Rectal smooth muscle tissue (tissue), 1 donor: ENCODE data around the gene TNFRSF4.

Experiments
- H3K27ac ChIP-seq: one replicate; pipeline ENCODE4 v1.7.0; 2013; ENCODE audit warnings: low read depth, low read length, inconsistent platforms
- H3K27me3 ChIP-seq: one replicate; pipeline ENCODE4 v1.7.0; 2013; ENCODE audit warnings: low read length; ENCODE audit not compliant: control insufficient read depth, insufficient read depth
- H3K36me3 ChIP-seq: one replicate; pipeline ENCODE4 v1.7.0; 2013; ENCODE audit warnings: low read length; ENCODE audit not compliant: control insufficient read depth, insufficient read depth
- H3K4me1 ChIP-seq: one replicate; pipeline ENCODE4 v1.7.0; 2013; ENCODE audit warnings: low read length; ENCODE audit not compliant: control insufficient read depth, insufficient read depth
- H3K4me3 ChIP-seq: one replicate; pipeline ENCODE4 v1.7.0; 2013; ENCODE audit warnings: low read length
- H3K9ac ChIP-seq: one replicate; pipeline ENCODE4 v1.7.0; 2013; ENCODE audit warnings: low read length

Gene TNFRSF4

DNA sequence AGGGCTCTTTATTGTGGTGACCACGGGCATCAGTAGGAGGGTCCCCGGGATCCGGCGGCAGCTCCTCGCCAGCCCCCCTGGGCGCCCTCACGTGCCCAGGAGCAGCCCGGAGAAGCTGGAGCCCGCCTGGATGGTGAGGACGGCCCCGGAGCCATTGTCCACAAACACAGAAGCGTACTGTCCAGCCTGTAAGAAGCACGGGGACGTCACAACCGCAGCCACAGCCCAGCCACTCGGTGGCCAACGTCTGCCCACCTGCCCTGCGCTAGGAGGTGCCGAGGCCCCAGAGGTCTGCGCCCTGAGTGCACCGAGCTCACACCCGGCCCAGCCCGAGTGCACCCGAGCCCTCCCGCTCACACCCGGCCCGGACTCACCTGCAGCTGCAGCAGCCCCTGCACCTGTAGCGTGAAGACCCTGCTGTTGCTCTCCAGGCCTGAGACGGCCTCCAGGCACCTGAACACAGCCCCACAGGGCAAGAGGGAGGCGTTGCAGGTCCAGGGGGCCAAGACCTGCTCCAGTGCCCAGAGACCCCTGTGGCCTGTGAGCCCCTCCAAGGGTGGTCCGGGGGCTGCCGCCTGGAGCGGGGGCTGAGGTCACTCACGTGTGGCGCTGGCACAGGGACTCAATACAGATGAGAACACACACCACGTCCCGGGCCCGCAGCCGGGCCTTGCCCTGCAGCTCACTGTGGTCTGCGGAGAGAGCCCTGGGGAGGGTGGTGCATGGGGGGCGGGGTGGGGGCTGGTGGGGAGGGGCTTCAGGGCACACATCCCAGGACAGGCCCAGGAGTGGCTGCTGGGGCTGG lies 28.7 kb upstream of the TNFRSF4 start:
- Histone ChIP-seq H3K27ac (no peak overlapping the region), H3K27me3 (peaks cover 33% of the 10 kb centered on the region), H3K4me3 (no peak overlapping the region), H3K36me3 (no peaks in the 10 kb centered on the region), H3K4me1 (no peaks in the 10 kb centered on the region), H3K9ac (no peak overlapping the region)

DNA sequence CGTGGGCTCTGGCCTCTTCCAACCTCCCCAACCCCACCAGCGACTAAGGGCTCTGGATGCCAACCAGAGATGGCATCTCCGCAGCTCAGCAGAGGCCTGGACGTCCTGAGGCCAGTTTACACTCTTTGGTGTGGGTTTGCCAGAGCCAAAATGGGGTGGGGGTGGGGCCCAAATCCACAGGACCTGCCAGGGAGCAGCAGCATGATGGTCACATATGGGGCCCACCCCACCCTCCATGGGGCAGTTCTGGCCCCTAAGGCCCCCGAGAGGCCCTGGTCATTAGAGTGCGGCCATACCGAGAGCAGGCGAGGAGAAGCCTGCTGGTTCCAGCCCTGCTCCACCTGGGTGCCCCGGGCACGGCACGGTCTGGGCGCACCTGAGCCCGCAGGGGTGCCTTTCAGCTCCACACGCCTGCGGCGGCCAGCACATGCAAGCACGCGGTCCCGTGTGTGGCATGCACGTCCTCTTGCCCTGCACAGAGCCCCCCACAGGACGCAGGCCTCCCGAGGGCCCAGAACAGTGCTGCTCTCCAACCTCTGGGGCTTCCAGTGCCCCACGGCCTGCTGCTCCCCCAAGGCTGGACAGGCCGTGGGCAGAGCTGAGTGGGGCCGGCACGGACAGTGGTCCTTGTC lies 27.8 kb upstream of the TNFRSF4 start:
- Histone ChIP-seq H3K4me3 (no peak overlapping the region), H3K27me3 (peaks cover 27% of the 10 kb centered on the region), H3K36me3 (no peaks in the 10 kb centered on the region), H3K9ac (no peak overlapping the region), H3K27ac (no peak overlapping the region), H3K4me1 (no peaks in the 10 kb centered on the region)

DNA sequence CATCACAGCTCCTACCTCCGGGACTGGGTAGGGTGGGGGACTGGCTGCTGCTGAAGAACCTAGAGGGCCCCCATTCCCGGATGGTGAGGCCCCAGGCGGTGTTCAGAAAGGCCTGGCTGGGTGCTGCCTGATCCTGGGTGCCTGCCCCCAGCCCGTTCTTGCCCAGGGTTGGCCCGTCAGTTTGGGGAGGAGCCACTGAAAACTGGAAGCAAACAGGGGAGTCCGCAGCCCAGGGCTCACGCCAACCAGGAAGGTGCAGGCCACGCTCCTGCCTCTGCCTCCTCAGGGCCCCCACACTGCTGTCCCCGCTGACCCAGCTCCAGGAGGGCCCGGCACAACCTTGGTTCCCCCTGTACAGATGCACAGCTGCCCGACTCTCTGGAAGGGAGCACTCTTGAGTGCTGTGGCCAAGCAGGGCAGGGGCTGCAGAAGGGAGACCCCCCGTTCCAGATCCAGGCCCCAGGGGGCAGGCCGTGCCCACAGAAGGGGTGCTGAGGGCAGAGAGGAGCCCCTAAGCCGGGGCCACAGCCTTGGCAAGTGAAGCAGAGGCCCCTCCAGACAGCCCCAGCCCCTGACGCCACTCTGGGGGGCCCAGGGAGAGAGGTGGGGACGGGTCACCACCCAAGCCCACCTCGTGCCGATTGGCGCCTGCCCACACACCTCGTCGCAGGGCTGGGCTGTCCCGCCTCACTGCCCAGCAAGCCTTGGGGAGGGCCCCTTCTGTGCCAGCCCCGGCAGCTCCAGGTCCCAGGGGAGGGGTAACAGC lies 27.1 kb upstream of the TNFRSF4 start:
- Histone ChIP-seq H3K27me3 (peaks cover 27% of the 10 kb centered on the region), H3K27ac (no peak overlapping the region), H3K9ac (no peak overlapping the region), H3K4me3 (no peak overlapping the region), H3K4me1 (no peaks in the 10 kb centered on the region), H3K36me3 (no peaks in the 10 kb centered on the region)

DNA sequence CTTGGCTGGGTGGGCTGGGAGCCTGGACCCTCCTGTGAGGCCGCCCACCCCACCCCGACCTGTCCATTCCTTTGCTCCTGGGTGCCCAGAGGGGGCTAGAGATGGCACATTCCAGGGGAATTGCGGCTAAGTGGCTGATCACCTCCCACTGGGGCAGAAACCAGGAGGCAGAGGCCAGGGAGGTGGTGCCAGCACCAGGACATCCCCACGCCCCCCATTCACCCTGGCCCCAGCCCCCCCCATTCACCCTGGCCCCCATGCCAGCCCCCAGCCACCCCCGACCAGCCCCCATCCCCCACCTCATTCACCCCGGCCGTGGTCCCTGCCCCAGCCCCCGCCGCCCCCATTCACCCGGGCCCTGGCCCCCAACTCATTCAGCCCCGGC lies 26.4 kb upstream of the TNFRSF4 start:
- Histone ChIP-seq H3K27me3 (peaks cover 23% of the 10 kb centered on the region), H3K4me3 (no peak overlapping the region), H3K4me1 (no peaks in the 10 kb centered on the region), H3K36me3 (no peaks in the 10 kb centered on the region), H3K27ac (no peak overlapping the region), H3K9ac (no peak overlapping the region)

DNA sequence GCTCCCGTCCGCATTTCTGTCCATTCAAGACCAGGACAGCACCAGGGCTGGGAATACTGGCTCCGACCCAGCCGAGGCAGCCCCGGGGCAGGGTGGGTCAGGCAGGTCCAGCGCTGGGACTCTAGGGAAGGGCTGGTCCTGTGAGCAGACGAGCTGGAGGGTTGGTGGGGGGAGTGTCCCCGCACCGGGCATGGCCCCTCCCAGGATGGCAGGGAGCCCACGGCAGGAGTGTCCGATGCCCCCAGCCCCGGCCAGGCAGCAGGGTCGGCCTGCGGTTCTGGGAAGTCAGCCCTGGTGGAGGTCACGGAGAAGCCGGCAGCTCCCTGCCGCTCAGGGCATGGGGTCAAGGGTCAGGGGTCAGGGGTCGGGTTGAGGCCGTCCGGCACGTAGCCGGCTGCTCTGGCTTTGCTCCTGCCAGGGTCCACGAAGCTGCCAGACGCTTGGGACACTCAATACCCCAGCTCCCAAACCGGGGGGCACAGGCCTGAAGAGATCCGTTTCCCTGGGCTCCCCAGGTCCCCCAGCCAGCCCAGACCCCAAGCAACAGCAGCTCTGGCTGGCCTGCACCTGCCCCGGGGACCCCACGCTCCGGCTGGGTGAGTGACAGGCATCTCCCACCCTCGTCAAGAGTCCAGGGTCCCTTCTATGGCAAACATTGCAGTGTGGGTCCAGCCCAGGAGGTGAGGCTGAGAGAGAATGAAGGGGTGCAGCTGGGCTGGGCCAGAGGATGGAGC lies 25.8 kb upstream of the TNFRSF4 start:
- Histone ChIP-seq H3K27ac (no peak overlapping the region), H3K27me3 (peaks cover 23% of the 10 kb centered on the region), H3K9ac (no peak overlapping the region), H3K4me3 (no peak overlapping the region), H3K36me3 (no peaks in the 10 kb centered on the region), H3K4me1 (no peaks in the 10 kb centered on the region)

DNA sequence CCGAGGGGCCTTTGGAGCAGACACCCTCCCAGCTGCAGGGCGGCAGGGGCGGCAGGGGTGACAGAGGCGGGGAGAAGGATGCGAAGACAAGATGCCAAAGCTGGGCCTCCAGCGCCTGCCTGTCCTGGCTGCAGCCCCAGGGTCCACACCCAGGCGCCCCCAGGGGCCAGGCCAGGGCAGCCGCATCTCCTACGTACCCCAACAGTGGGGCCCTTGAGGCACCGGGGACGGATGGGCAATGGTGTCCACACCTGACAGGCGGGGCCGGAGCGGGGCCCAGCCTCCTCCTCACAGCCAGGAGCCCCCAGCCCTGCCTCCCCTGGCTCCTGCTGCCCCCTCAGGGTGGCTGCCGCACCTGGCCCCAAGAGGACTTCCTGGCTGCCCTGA lies 25.3 kb upstream of the TNFRSF4 start:
- Histone ChIP-seq H3K27me3 (peaks cover 23% of the 10 kb centered on the region), H3K36me3 (no peaks in the 10 kb centered on the region), H3K4me1 (no peaks in the 10 kb centered on the region), H3K27ac (no peak overlapping the region), H3K9ac (no peak overlapping the region), H3K4me3 (no peak overlapping the region)

DNA sequence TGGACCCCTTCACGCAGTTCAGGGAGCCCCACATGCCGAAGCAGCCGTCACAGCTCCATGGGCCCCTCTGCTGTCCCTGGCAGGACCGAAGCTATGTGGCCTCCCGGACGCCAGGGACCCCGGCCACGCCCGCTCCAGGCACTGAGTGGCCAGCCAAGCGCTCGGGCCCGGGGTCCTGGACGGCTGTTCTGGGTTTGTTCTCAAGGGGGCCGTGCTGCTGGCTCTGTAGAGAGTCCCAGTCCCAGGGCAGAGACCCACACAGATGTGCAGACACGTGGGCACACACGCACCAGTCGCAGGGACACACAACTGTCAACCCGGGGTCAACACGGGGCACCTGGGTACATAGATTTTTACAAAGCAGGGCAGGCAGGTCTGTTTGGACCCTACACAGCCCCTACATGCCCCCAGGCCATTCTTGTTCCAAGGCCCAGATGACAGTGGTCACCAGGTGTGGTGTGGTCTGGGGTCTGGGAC lies 24.8 kb upstream of the TNFRSF4 start:
- Histone ChIP-seq H3K27me3 (peaks cover 23% of the 10 kb centered on the region), H3K9ac (no peak overlapping the region), H3K27ac (no peak overlapping the region), H3K4me1 (no peaks in the 10 kb centered on the region), H3K4me3 (no peak overlapping the region), H3K36me3 (no peaks in the 10 kb centered on the region)

DNA sequence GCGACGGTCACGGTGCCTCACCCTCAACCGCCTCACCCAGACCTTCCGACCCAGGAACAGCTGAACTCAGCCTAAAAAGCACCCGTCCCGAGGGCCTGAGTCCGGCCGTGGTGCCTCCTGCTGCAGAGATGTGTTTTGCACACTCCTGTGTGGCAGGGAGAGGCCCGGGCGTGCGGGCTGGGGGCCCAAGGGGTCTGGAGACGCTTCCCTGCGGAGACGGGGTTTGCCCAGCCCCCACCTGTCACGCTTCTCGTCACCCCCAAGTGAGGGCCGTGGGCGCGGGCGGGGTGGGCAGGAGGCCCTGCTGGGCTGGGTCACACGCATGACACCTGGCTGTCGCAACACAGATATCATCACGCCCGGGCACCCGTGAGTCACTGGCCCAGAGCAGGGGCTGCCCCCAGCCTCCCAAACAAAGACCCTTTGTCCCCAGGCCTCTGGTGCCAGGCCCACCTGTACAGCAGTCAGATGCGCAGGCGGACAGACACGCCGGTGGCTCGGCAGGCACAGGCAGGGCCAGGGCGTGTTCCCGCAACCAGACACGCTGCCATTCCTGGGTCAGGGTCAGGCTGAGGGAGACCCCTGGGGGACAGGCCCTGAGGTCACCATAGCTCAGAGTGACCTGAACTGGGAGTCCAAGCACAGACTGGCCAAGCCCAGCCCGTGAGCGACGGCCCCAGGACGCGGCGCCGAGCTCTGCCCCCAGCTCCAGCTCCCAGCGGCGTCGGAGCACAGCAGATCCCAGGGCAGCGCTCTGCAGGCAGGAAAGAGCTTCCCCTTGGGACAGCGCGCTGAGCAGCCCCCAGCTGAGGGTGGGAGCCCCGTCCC lies 24.1 kb upstream of the TNFRSF4 start:
- Histone ChIP-seq H3K4me3 (no peak overlapping the region), H3K27me3 (peaks cover 23% of the 10 kb centered on the region), H3K27ac (no peak overlapping the region), H3K9ac (no peak overlapping the region), H3K36me3 (no peaks in the 10 kb centered on the region), H3K4me1 (no peaks in the 10 kb centered on the region)

DNA sequence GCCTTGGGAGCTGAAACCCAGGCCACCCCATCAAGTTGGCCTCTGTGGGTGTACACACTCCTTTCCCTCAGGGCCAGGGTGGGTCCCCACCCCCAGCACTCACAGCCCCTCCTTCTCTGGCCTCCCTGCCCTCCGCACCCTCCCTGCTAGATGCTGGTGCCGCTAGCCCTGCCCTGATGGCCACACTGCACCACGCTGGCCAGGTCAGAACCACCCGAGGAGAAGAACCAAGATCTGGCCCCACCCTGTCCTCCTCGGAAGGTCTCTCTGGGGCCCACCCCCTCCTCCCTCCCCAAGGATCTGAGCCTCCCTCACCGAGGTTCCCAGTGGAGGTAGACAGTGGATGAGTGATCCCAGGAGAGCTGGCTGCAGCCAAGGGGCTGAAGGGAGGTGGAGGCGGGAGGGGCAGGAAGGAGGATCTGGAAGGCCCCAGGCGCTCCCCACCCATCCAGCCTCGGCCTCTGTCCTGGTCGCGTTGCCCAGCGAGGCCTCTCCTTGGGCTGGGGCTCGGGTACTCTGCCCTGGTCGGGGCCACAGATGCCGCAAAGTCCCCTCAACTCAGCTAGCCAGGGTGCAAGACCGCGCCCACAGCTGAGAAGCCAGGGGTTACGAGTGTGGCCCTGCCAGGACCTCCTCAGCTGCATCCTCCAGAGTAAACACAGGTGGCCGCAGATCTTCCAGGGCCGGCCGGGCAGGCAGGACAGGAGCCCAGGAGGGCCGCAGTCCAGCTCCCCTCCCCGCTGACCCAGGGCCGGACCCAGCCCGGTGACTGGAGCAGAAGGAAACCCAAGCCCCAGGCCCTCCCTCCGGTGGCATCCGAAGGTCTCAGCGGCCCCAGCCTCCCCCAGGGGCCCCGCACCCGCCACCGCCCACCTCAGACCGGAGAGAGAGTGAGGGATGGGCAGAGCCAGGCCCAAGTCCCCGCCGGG lies 23.3 kb upstream of the TNFRSF4 start:
- no peaks in the 10 kb centered on the region for H3K36me3 ChIP-seq
- H3K9ac ChIP-seq = no peak overlapping the region
- no peak overlapping the region for H3K4me3 ChIP-seq
- no peak overlapping the region for H3K27ac ChIP-seq
- H3K4me1 ChIP-seq = peaks cover 3% of the 10 kb centered on the region
- H3K27me3 ChIP-seq = peaks cover 23% of the 10 kb centered on the region

DNA sequence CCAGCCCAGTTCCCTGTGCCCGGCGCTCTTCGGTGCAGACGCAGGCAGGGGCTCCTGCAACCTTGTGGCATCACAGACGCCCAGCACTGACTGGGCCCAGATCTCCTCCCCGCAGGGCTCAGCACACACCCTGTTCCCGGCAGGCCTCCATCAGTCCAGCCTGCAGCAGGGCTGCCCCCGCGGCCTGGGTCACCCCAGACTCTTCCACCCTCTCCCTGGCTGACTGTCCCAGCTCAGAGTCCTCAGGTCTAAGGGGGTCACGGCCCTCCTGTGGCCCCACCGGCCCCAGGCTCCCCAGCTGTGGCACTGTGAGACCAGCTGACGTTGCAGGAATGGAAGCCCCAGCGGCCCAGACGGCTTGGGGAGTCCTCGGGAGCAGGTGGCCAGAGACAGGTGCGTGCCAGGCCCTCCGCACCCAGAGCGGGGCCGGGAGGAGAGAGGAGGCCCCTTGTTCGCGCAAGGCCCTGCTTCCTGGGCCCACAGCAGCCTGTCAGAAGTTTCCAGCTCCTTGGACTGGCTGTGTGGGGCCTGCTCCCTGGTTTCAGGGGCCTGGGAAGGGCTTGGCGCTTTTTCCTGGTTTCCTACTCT lies 22.3 kb upstream of the TNFRSF4 start:
- Histone ChIP-seq H3K27ac (no peak overlapping the region), H3K4me3 (no peak overlapping the region), H3K36me3 (no peaks in the 10 kb centered on the region), H3K27me3 (peaks cover 23% of the 10 kb centered on the region), H3K4me1 (peaks cover 3% of the 10 kb centered on the region), H3K9ac (no peak overlapping the region)
